Activated CD8-positive, alpha-beta T cell treated with anti-CD3 and anti-CD28 coated beads, Interleukin-2, amount 10 ng/mL, durations not matched to agents 7 days and 5 days (primary cell): ENCODE data around the gene PI4KA. TPM values are rescaled to one million over a fixed set of nuclear protein-coding genes. Genes with fewer than 3 reads are reported as not detected.
"Not testable (repeated sequence)": the region's sequence is repeated elsewhere in the genome, so short reads cannot be mapped to it uniquely, and the experiment has no call there.

Experiments used
- ATAC-seq: fragments of 150-1000 bp; cut with Tn5 transposase; one replicate; pipeline ENCODE4 v1.10.0; 2021; ENCODE audit warnings: moderate library complexity
- CTCF ChIA-PET: fragments of 350-600 bp; sonication (Branson Sonifier 250); formaldehyde crosslinking; loops from one replicate; lab custom pipeline; 2021; ENCODE audit warnings: antibody characterized with exemption; lab: Charles Lee
- POLR2A ChIA-PET: fragments of 350-600 bp; sonication (Branson Sonifier 250); formaldehyde crosslinking; loops from one replicate; lab custom pipeline; 2021; ENCODE audit warnings: antibody characterized with exemption; lab: Charles Lee
- DNase-seq: peaks from one replicate; pipeline ENCODE4 v3.0.0-alpha.2; 2020
- H3K27ac Mint-ChIP-seq: one replicate; pipeline ENCODE4 v1.8.0; 2021; ENCODE audit warnings: mild to moderate bottlenecking, mixed read lengths
- H3K27me3 Mint-ChIP-seq: one replicate; pipeline ENCODE4 v1.8.0; 2021; ENCODE audit warnings: low read depth, mixed read lengths
- H3K36me3 Mint-ChIP-seq: one replicate; pipeline ENCODE4 v1.8.0; 2021; ENCODE audit warnings: low read depth, mixed read lengths
- H3K4me1 Mint-ChIP-seq: one replicate; pipeline ENCODE4 v1.8.0; 2021; ENCODE audit warnings: low read depth, mixed read lengths
- H3K4me3 Mint-ChIP-seq: one replicate; pipeline ENCODE4 v1.8.0; 2021; ENCODE audit warnings: mild to moderate bottlenecking, mixed read lengths
- H3K9me3 Mint-ChIP-seq: one replicate; pipeline ENCODE4 v1.8.0; 2022; ENCODE audit warnings: mixed read lengths; ENCODE audit not compliant: insufficient read depth
- total RNA-seq, 2 experiments: library from RNA; stranded (reverse); gene quantifications; one replicate each; pipeline ENCODE4 v1.2.3, GENCODE V29; 2021

PI4KA gene
- 100 to 1,000 TPM; 112 to 120 TPM for total RNA-seq

GRCh38 chr22:20858615-20859416 is at the start of gene PI4KA, which contains the start of gene SNAP29:
PI4KA (minus strand) TSS chr22:20858811; CDS start chr22:20858725, 86 bp downstream.
SNAP29 (plus strand) TSS chr22:20859007; CDS start chr22:20859111, 104 bp downstream.
- H3K4me1 Mint-ChIP-seq: peaks cover 52% of the 10 kb centered on the region
- peak within 1 kb of the TSS; percentile 89 for H3K4me3 Mint-ChIP-seq
- H3K27ac Mint-ChIP-seq: peak within 1 kb of the TSS; percentile 88
- peak; percentile 94 for ATAC-seq
- peaks cover 21% of the 10 kb centered on the region for H3K36me3 Mint-ChIP-seq
- CTCF ChIA-PET: interaction anchor here (0.7 to 1.8 kb wide), 3 partner anchors 18 to 62 kb away, joined by 3 to 4 read pairs (median 3); no protein-coding TSS in a partner anchor
- H3K9me3 Mint-ChIP-seq: no peaks in the 10 kb centered on the region
- DNase-seq: peak; percentile 99
- H3K27me3 Mint-ChIP-seq: no peaks in the 10 kb centered on the region
- POLR2A ChIA-PET: interaction anchor here (0.6 to 1.1 kb wide), 2 partner anchors 35 to 99 kb away, joined by 3 read pairs; no protein-coding TSS in a partner anchor

GRCh38 chr22:20906387-20906767 is 47.8 kb upstream of the PI4KA start:
- H3K27ac Mint-ChIP-seq: no peak overlapping the region
- ATAC-seq (no peak), DNase-seq (no peak)
- H3K27me3 Mint-ChIP-seq: peaks cover 16% of the 10 kb centered on the region
- H3K4me3 Mint-ChIP-seq: no peak overlapping the region
- POLR2A ChIA-PET: interaction anchor here (0.6 kb wide), 1 partner anchor 22 kb away, joined by 3 read pairs; no protein-coding TSS in a partner anchor
- H3K4me1 Mint-ChIP-seq: peaks cover 9% of the 10 kb centered on the region
- no peaks in the 10 kb centered on the region for H3K36me3 Mint-ChIP-seq
- H3K9me3 Mint-ChIP-seq: no peaks in the 10 kb centered on the region
- CTCF ChIA-PET: interaction anchor here (1.0 to 1.9 kb wide), 2 partner anchors 10 to 20 kb away, joined by 3 to 4 read pairs; no protein-coding TSS in a partner anchor

GRCh38 chr22:20905415-20906386 is 47.1 kb upstream of the PI4KA start:
- Mint-ChIP-seq H3K27me3 (peaks cover 16% of the 10 kb centered on the region), H3K4me3 (no peak overlapping the region), H3K9me3 (no peaks in the 10 kb centered on the region), H3K27ac (no peak overlapping the region), H3K4me1 (peaks cover 9% of the 10 kb centered on the region), H3K36me3 (no peaks in the 10 kb centered on the region)
- CTCF ChIA-PET: interaction anchor here (1.0 to 1.9 kb wide), 3 partner anchors 11 to 20 kb away, joined by 3 to 4 read pairs (median 3); no protein-coding TSS in a partner anchor
- DNase-seq (no peak), ATAC-seq (no peak)
- POLR2A ChIA-PET: no interaction called here

GRCh38 chr22:20904980-20905355 is 46.4 kb upstream of the PI4KA start:
- Mint-ChIP-seq H3K27ac (no peak overlapping the region), H3K9me3 (no peaks in the 10 kb centered on the region), H3K4me3 (no peak overlapping the region), H3K27me3 (peaks cover 16% of the 10 kb centered on the region), H3K36me3 (no peaks in the 10 kb centered on the region), H3K4me1 (peaks cover 9% of the 10 kb centered on the region)
- DNase-seq: no peak
- POLR2A ChIA-PET: interaction anchor here (0.6 kb wide), 1 partner anchor 153 kb away, joined by 3 read pairs; no protein-coding TSS in a partner anchor
- ATAC-seq: no peak
- CTCF ChIA-PET: interaction anchor here (1.4 to 1.9 kb wide), 2 partner anchors 16 to 19 kb away, joined by 3 to 4 read pairs; no protein-coding TSS in a partner anchor

GRCh38 chr22:20904008-20904979 is 45.7 kb upstream of the PI4KA start:
- Mint-ChIP-seq H3K27ac (no peak overlapping the region), H3K4me3 (no peak overlapping the region), H3K9me3 (no peaks in the 10 kb centered on the region), H3K4me1 (peaks cover 7% of the 10 kb centered on the region), H3K36me3 (no peaks in the 10 kb centered on the region), H3K27me3 (peaks cover 16% of the 10 kb centered on the region)
- ChIA-PET CTCF (interaction anchor here (1.0 to 1.9 kb wide), 3 partner anchors 13 to 18 kb away, joined by 3 to 4 read pairs (median 3); partner anchors contain the start of gene CRKL), POLR2A (interaction anchor here (0.6 kb wide), 1 partner anchor 152 kb away, joined by 3 read pairs; no protein-coding TSS in a partner anchor)
- ATAC-seq (no peak), DNase-seq (no peak)

- ATAC-seq: no peak
- peaks cover 6% of the 10 kb centered on the region for H3K4me1 Mint-ChIP-seq
Observed at GRCh38 chr22:20903093-20903492, 44.5 kb upstream of the PI4KA start.

GRCh38 chr22:20901093-20902033 is 42.8 kb upstream of the PI4KA start:
- CTCF ChIA-PET: interaction anchor here (1.4 kb wide), 1 partner anchor 16 kb away, joined by 3 read pairs; the partner anchor contains the start of gene CRKL
- POLR2A ChIA-PET: interaction anchor here (1.2 kb wide), 1 partner anchor 10 kb away, joined by 3 read pairs; no protein-coding TSS in a partner anchor

More at GRCh38 chr22:20903093-20903492, 44.5 kb upstream of the PI4KA start:
- Mint-ChIP-seq H3K9me3 (no peaks in the 10 kb centered on the region), H3K27ac (no peak overlapping the region), H3K4me3 (no peak overlapping the region), H3K27me3 (peaks cover 16% of the 10 kb centered on the region), H3K36me3 (no peaks in the 10 kb centered on the region)
- ChIA-PET CTCF (no interaction called here), POLR2A (no interaction called here)
- DNase-seq: no peak

GRCh38 chr22:20899827-20900423 is 41.3 kb upstream of the PI4KA start:
- H3K4me1 Mint-ChIP-seq: peaks cover 6% of the 10 kb centered on the region
- no peak overlapping the region for H3K27ac Mint-ChIP-seq
- DNase-seq (no peak), ATAC-seq (no peak)
- no peaks in the 10 kb centered on the region for H3K9me3 Mint-ChIP-seq
- H3K36me3 Mint-ChIP-seq: no peaks in the 10 kb centered on the region
- ChIA-PET CTCF (no interaction called here), POLR2A (interaction anchor here (1.2 kb wide), 1 partner anchor 8 kb away, joined by 3 read pairs; no protein-coding TSS in a partner anchor)
- no peak overlapping the region for H3K4me3 Mint-ChIP-seq
- peaks cover 6% of the 10 kb centered on the region for H3K27me3 Mint-ChIP-seq

More at GRCh38 chr22:20901093-20902033, 42.8 kb upstream of the PI4KA start:
- H3K4me3 Mint-ChIP-seq, H3K36me3 Mint-ChIP-seq, H3K27ac Mint-ChIP-seq, H3K9me3 Mint-ChIP-seq, DNase-seq, H3K4me1 Mint-ChIP-seq, ATAC-seq: not testable (repeated sequence)
- peaks cover 11% of the 10 kb centered on the region for H3K27me3 Mint-ChIP-seq

GRCh38 chr22:20897737-20898136 is 39.1 kb upstream of the PI4KA start:
- H3K4me1 Mint-ChIP-seq, CTCF ChIA-PET, H3K4me3 Mint-ChIP-seq, H3K9me3 Mint-ChIP-seq, H3K27me3 Mint-ChIP-seq, H3K27ac Mint-ChIP-seq, H3K36me3 Mint-ChIP-seq, ATAC-seq, DNase-seq, POLR2A ChIA-PET: not testable (repeated sequence)
